ENCODE results near the gene HSP90AB1.
A peak's percentile ranks its signal among the peaks of the same experiment; 100 is the strongest.

HSP90AB1 gene

GRCh38 chr6:44235891-44236516 lies 10.9 kb upstream of the HSP90AB1 start:
- no peak for DNase-seq (ENCODE audit: low spot score)

- DNase-seq (ENCODE audit: low spot score) = peak; percentile 82
These were observed 9.7 kb upstream of the HSP90AB1 start for GRCh38 chr6:44237021-44237812.

- peak; percentile 82 for DNase-seq (ENCODE audit: low spot score)
These were observed 9.0 kb upstream of the HSP90AB1 start for GRCh38 chr6:44237813-44238433.

- no peak for DNase-seq (ENCODE audit: low spot score)
These were observed 8.1 kb upstream of the HSP90AB1 start for GRCh38 chr6:44238687-44239350.

DNA sequence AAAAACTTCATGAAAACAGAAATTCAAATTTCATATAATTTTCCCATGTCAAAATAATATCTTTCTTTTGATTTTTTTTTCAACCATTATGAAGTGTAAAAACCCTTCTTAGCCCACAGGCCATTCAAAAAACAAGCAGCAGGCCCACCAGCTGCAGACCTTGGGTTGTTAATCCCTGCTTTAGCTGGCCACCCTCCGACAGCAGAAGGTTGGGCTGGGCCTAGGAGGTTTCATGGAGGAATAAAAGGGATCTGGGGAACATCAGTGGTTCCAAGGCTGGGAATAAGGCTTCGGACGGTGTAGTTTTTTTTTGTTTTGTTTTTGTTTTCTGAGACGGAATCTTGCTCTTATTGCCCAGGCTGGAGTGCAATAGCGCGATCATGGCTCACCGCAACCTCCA lies 3.6 kb upstream of the HSP90AB1 start:
- no peak for DNase-seq (ENCODE audit: low spot score)

- DNase-seq (ENCODE audit: low spot score) = no peak
These were observed 1.4 kb upstream of the HSP90AB1 start for GRCh38 chr6:44245391-44245911.

DNA sequence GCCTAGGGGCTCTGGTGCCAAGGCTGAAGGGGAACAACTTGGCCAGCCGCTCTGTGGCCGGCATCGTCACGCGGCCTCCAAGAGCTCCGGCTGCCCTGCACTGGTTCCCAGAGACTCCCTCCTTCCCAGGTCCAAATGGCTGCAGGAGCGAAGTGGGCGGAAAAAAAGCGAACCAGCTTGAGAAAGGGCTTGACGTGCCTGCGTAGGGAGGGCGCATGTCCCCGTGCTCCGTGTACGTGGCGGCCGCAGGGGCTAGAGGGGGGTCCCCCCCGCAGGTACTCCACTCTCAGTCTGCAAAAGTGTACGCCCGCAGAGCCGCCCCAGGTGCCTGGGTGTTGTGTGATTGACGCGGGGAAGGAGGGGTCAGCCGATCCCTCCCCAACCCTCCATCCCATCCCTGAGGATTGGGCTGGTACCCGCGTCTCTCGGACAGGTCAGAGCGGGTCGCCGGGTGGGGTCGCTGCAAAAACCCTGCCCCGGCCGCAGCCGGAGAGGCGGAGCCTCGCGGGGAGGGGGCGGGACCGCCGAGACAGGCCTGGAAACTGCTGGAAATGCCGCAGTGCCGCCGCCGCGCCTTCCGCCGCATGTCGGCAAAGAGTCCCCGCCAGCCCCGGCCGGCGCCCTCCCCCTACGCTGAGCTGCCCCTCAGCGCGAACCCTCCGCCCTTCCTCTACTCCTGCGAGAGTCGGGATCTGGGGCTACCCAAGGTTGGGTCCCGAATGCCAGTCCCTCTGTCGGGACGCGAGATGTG lies 814 bp upstream of the HSP90AB1 start:
- DNase-seq (ENCODE audit: low spot score) = peak; percentile 87

DNA sequence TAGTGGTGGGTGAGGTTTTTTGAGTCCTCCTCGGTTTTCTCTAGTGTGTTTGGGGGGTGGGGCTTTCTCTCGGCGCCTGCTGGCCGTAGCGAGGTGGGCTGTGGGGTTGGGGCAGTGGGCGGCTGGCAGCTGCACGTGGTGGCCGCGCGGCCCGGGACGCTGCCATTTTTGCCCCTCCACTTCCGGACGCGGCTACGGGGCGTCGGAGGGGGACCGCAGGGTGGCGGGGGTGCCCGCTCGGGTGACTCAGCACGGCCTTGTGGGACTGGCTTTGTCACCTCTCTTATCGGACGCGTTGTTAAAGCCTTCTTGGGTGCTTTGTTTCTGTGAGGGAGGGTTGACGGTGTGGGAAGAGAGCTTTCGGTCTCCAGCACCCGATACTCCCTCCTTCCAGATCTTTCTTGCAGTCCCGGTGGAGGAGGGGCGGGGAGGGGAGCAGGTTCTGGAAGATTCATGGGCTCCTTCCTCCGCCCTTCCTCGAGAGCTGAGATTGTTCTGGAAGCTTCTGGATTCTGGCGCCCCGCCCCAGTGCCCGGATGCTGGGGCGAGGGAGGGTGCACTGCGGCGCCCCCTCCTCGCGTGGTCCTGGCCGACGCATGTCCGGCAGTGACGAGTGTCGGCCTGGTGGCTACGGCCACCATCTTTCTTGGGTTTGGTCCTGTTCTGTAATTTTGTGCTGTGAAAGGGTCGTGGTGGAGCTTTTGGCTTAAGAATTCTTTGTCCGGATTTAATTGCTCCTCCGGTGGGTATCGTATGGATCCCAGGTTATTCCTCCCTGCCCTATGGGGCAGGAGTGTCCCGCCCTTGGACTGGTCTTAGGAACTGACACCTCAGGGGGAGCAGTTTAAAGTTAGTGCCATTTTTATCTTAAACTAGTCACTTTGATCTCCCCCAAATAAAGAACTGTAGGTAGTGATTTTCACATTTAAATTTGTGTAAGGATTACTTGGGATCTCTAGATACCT lies 719 bp downstream of the HSP90AB1 start:
- peak; percentile 80 for DNase-seq (ENCODE audit: low spot score)

GRCh38 chr6:44248579-44248978 lies 1.7 kb downstream of the HSP90AB1 start:
- no peak for DNase-seq (ENCODE audit: low spot score)

DNA sequence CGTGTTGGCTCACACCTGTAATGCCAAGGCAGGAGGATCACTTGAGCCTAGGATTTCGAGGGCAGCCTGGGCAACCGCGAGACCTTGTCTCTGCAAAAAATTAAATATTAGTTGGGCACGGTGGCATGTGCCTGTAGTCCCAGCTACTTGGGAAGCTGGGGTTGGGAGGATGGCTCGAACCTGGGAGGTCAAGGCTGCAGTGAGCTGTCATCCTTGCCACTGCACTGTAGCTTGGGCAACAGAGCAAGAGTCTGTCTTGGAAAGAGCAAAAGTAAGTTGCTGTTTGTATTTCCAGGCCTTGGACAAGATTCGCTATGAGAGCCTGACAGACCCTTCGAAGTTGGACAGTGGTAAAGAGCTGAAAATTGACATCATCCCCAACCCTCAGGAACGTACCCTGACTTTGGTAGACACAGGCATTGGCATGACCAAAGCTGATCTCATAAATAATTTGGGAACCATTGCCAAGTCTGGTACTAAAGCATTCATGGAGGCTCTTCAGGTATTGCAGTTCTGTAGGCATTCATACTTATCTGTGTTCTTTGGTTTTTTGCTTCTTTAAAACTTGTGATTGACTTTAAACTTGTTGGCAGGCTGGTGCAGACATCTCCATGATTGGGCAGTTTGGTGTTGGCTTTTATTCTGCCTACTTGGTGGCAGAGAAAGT lies 2.3 kb downstream of the HSP90AB1 start:
- DNase-seq (ENCODE audit: low spot score) = no peak

DNA sequence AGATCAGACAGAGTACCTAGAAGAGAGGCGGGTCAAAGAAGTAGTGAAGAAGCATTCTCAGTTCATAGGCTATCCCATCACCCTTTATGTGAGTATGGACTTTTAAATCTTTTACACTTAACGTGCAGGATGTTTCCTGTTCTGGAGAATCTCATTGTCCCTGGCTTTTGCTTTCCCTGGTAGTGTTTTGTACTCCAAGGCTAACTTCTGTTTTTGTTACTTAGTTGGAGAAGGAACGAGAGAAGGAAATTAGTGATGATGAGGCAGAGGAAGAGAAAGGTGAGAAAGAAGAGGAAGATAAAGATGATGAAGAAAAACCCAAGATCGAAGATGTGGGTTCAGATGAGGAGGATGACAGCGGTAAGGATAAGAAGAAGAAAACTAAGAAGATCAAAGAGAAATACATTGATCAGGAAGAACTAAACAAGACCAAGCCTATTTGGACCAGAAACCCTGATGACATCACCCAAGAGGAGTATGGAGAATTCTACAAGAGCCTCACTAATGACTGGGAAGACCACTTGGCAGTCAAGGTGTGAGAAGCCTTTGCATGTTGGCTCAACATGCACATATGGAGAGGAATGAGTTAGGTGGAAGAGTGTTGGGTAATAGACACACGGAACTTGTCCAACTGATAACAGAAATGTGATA lies 3.3 kb downstream of the HSP90AB1 start:
- no peak for DNase-seq (ENCODE audit: low spot score)

DNA sequence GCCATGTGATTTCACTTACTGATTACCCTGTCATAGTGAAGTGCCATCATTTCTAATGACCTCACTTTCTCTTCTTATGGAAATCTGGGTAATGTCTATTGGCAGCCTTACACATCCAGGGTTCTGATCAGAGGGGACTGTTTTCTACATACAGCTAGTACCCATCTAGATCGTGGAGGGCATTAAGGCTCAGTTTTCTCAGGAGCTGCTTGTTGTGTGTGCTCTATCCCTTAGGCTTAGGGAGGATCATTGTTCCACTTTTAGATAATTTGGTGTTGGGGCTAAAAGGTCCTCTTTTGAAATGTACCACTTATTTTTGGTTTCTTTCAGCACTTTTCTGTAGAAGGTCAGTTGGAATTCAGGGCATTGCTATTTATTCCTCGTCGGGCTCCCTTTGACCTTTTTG lies 3.8 kb downstream of the HSP90AB1 start:
- no peak for DNase-seq (ENCODE audit: low spot score)

- no peak for DNase-seq (ENCODE audit: low spot score)
These were observed 4.9 kb downstream of the HSP90AB1 start for GRCh38 chr6:44251576-44252524.

- DNase-seq (ENCODE audit: low spot score) = peak; percentile 70
These were observed 6.6 kb downstream of the HSP90AB1 start for GRCh38 chr6:44253307-44254101.

GRCh38 chr6:44254191-44255104 lies 7.5 kb downstream of the HSP90AB1 start:
- no peak for DNase-seq (ENCODE audit: low spot score)

DNA sequence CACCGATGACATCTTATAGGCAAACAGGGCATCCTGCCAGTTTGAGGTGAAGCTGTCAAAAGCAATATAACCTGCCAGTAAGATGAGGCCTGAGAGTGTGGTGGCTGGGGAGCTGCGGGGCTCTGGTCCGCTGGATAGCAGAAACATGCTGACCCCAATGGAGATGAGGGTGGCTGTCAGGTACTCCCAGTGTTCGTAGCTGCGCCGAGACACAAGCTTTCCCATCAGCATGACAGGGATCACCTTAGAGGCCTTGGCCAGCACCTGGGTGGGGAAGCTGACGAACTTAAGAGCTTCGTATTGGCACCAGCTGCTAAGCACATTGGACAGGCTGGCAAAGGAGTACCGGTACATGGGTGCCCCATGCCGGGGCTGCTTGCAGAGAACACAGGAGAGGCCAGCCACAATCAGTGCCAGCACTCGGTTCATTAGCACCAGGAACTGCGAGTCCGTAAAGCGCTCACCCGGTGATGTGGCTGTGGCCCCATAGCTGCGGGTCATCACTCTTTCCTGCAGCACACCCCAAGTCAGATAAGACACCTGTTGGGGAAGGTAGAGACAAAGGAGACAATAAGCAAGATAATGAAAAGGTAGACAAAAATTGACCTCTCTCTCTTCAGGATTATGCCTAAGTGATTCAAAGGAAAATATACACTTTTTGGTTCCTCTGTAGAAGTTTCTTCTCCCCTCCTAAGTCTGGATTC lies 8.4 kb downstream of the HSP90AB1 start:
- DNase-seq (ENCODE audit: low spot score) = no peak

Data from activated CD4-positive, alpha-beta T cell treated with anti-CD3 and anti-CD28 coated beads, Interleukin-2, Interleukin-4, amounts not matched to agents 100 ng/mL and 50 ng/mL, durations not matched to agents 16 hours and 8 hours (primary cell).